Progenitor cell of endocrine pancreas (in vitro differentiated cells): ENCODE data around the gene MAN1A1. TPM values are rescaled to one million over a fixed set of nuclear protein-coding genes. Genes with fewer than 3 reads are reported as not detected.

Source experiments
- DNase-seq: peaks from one replicate; pipeline ENCODE4 v3.0.0; 2021; ENCODE audit warnings: low spot score; ENCODE audit not compliant: unreplicated experiment
- H3K27ac Mint-ChIP-seq: 2 replicates; pipeline ENCODE4 v1.8.0; 2021; ENCODE audit warnings: mild to moderate bottlenecking, moderate library complexity, mixed read lengths
- H3K27me3 Mint-ChIP-seq: 2 replicates; pipeline ENCODE4 v1.8.0; 2021; ENCODE audit warnings: mixed read lengths
- H3K36me3 Mint-ChIP-seq: 2 replicates; pipeline ENCODE4 v1.8.0; 2022; ENCODE audit warnings: mixed read lengths; ENCODE audit not compliant: insufficient read depth
- H3K4me1 Mint-ChIP-seq: 2 replicates; pipeline ENCODE4 v1.8.0; 2021; ENCODE audit warnings: low read depth, mixed read lengths
- H3K4me3 Mint-ChIP-seq: 2 replicates; pipeline ENCODE4 v1.8.0; 2021; ENCODE audit warnings: low read depth, mild to moderate bottlenecking, moderate library complexity, mixed read lengths
- H3K9me3 Mint-ChIP-seq: 2 replicates; pipeline ENCODE4 v1.8.0; 2021; ENCODE audit warnings: low read depth, mixed read lengths
- total RNA-seq: library from RNA; stranded (reverse); gene quantifications from 2 replicates; pipeline ENCODE4 v1.2.1, GENCODE V29; 2021
- TF ChIP-seq, protein P1 (sequence below): fragments of 200-600 bp; sonication (generic); IDR thresholded peaks from one replicate; pipeline ENCODE4 v1.5.0; 2021; ENCODE audit warnings: antibody characterized with exemption, mild to moderate bottlenecking; ENCODE audit not compliant: unreplicated experiment

MAN1A1 gene
- total RNA-seq, 1 donor from 2014 or later, result 27.6 TPM

DNA sequence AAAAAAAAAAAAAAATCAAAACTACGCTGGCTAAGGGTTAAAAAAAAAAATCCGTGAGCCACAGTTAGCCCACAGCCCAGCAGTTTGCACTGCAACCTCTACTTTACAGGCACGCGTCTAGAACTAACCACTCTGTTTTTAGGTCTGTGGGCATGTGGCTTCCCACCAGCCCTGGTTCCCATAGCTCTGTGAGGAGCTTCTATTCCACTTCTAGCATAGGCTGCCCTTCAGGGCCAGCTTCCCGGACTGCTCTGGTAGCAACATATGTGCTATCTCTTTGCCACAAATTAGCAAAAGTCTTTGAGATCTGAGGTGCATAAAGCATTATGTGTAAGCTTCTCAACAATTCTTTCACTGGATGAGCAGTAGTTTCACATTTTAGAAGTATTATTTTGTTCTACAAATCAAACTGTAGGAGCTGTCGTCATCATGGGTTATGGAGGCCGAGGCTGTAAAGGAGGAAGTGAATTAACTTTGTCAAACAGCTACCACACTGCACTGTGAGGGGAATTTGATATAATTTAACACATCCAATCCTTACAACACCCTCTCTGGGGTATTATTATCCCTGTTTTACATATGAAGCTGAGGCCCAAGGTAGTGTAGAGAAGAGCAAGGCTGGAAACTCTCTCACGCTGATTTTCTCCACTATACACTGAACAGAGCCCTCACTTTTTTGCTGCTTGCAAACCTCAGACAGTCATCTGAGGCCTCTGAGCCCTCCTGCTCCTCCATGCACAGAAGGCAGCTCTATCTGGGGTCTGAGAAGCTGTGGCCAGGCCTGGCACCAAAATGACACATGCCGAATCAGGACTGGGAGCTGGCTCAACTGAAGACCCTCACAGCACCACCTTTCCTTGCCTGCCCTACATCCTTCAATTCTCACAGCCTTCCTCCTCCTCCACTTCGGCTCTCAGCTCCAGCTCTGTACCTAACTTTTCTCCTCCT lies 35.4 kb downstream of the MAN1A1 start:
- Mint-ChIP-seq H3K4me3 (no peak overlapping the region), H3K9me3 (no peaks in the 10 kb centered on the region), H3K27ac (peak overlapping the region; percentile 80)

DNA sequence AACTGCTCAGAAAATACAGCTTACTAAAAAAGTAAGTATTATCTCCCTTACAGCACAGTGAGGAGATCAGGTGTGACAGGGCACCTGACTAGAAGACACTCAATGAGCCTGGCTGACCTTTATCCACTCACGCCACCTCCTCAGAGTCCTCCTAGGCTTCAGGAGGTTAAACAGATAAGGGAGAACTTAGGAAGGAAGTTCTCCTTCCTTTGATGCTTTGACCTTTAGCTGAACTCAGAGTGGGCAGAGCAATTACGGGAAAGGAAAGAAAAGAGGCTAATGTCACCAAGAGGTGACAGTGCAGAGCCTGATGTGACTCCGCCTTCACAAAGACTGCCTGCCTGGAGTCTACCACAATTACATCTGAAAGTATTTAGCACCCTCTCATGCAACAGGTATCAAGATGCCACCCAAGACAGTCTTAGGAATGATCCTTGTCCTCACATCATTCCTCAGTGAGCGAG lies 36.7 kb downstream of the MAN1A1 start:
- Mint-ChIP-seq H3K9me3 (peaks cover 1% of the 10 kb centered on the region), H3K4me3 (no peak overlapping the region), H3K27ac (peak overlapping the region; percentile 57), H3K4me1 (peaks cover 32% of the 10 kb centered on the region), H3K27me3 (no peaks in the 10 kb centered on the region), H3K36me3 (no peaks in the 10 kb centered on the region)
- TF ChIP-seq, protein P1, sequence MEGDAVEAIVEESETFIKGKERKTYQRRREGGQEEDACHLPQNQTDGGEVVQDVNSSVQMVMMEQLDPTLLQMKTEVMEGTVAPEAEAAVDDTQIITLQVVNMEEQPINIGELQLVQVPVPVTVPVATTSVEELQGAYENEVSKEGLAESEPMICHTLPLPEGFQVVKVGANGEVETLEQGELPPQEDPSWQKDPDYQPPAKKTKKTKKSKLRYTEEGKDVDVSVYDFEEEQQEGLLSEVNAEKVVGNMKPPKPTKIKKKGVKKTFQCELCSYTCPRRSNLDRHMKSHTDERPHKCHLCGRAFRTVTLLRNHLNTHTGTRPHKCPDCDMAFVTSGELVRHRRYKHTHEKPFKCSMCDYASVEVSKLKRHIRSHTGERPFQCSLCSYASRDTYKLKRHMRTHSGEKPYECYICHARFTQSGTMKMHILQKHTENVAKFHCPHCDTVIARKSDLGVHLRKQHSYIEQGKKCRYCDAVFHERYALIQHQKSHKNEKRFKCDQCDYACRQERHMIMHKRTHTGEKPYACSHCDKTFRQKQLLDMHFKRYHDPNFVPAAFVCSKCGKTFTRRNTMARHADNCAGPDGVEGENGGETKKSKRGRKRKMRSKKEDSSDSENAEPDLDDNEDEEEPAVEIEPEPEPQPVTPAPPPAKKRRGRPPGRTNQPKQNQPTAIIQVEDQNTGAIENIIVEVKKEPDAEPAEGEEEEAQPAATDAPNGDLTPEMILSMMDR, result no peak
- DNase-seq, result no peak

More for the DNA sequence above, 35.4 kb downstream of the MAN1A1 start:
- DNase-seq, result no peak
- TF ChIP-seq, protein P1, result no peak
- H3K27me3 Mint-ChIP-seq, result no peaks in the 10 kb centered on the region
- H3K4me1 Mint-ChIP-seq, result peaks cover 27% of the 10 kb centered on the region
- no peaks in the 10 kb centered on the region for H3K36me3 Mint-ChIP-seq

DNA sequence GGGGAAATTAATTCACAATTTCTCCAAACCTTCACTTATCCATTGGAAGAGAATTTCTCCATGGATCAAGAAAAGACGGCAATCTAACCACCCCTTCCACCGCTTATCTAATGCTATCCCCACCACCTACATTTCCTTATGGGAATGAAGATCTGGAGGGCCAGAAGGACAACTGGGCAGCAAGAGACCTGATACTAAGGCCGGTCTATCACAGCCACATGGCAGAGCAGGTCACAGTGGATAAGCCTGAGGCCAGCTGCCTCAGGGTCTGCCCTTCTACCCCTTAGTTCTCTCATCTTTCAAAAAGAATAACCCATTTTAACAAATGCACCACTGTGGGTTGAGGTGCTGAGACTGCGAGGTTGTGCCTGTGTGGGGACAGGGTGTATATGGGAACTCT lies 37.1 kb downstream of the MAN1A1 start:
- H3K4me1 Mint-ChIP-seq, result peaks cover 33% of the 10 kb centered on the region
- H3K36me3 Mint-ChIP-seq, result no peaks in the 10 kb centered on the region
- H3K27ac Mint-ChIP-seq, result peak overlapping the region; percentile 38
- no peak overlapping the region for H3K4me3 Mint-ChIP-seq
- H3K27me3 Mint-ChIP-seq, result no peaks in the 10 kb centered on the region
- DNase-seq, result no peak
- TF ChIP-seq, protein P1, result no peak
- peaks cover 2% of the 10 kb centered on the region for H3K9me3 Mint-ChIP-seq

DNA sequence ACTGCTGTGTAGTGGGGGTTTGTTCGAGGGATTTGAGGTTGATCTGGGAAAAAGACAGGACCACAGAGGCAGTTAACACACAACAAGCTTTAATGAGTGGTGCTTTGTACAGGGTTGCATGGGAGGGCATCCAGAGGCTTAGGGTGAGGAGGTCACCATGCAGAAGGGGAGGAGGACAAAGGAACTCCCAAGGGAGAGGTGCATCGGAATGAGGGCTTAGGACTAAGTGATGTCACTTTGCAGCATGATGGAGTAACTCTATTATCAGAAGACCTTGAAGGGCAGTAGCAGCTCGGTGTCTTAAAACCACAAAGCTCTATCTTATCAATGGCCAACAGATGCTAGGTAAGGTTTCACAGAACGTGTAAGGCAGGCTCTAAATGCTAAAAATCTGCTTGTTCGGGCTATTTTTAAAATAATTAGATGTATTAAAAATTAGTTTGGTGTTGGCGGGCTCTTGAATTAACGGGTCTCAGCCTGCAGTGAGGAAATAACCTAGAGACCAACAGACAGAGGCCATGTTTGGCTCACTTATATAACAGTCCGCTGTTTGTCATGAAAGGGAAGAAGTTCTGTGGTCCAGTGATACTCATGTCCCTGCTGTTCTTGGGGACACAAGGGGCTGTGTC lies 37.9 kb downstream of the MAN1A1 start:
- H3K27me3 Mint-ChIP-seq, result no peaks in the 10 kb centered on the region
- H3K27ac Mint-ChIP-seq, result peak overlapping the region; percentile 65
- H3K36me3 Mint-ChIP-seq, result no peaks in the 10 kb centered on the region

More for the DNA sequence above, 37.9 kb downstream of the MAN1A1 start:
- H3K4me1 Mint-ChIP-seq, result peaks cover 33% of the 10 kb centered on the region
- TF ChIP-seq, protein P1, result no peak
- H3K9me3 Mint-ChIP-seq, result peaks cover 2% of the 10 kb centered on the region
- DNase-seq, result no peak
- no peak overlapping the region for H3K4me3 Mint-ChIP-seq
